H9 (cell line): ENCODE results near the gene SETD6. TPM values are rescaled to one million over a fixed set of nuclear protein-coding genes. Genes with fewer than 3 reads are reported as not detected.

Source experiments
- DNase-seq: peaks from one replicate; pipeline ENCODE4 v3.0.0-alpha.2; 2017
- H2AFZ ChIP-seq: one replicate; pipeline ENCODE4 v1.6.1; 2013; ENCODE audit warnings: mild to moderate bottlenecking, low read length, control low read depth, moderate library complexity
- H2AK5ac ChIP-seq: 2 replicates; pipeline ENCODE4 v1.6.1; 2013; ENCODE audit warnings: low read length, control low read depth, mixed read lengths; ENCODE audit not compliant: insufficient read length
- H2BK120ac ChIP-seq: one replicate; pipeline ENCODE4 v1.6.1; 2013; ENCODE audit warnings: low read depth, mild to moderate bottlenecking, low read length, control low read depth, inconsistent platforms; ENCODE audit not compliant: poor library complexity, severe bottlenecking
- H2BK12ac ChIP-seq: 2 replicates; pipeline ENCODE4 v1.6.1; 2013; ENCODE audit warnings: low read length, control low read depth, mixed read lengths, low read depth; ENCODE audit not compliant: insufficient read length
- H2BK15ac ChIP-seq: 2 replicates; pipeline ENCODE4 v1.6.1; 2013; ENCODE audit warnings: low read depth, low read length, control low read depth
- H2BK20ac ChIP-seq: one replicate; pipeline ENCODE4 v1.6.1; 2013; ENCODE audit warnings: low read depth, mild to moderate bottlenecking, low read length, control low read depth, inconsistent platforms; ENCODE audit not compliant: poor library complexity, severe bottlenecking
- H2BK5ac ChIP-seq: 2 replicates; pipeline ENCODE4 v1.6.1; 2013; ENCODE audit warnings: low read length, control low read depth, mixed read lengths; ENCODE audit not compliant: insufficient read length
- H3K14ac ChIP-seq: 2 replicates; pipeline ENCODE4 v1.6.1; 2013; ENCODE audit warnings: low read length, control low read depth; ENCODE audit not compliant: insufficient read depth
- H3K18ac ChIP-seq: 2 replicates; pipeline ENCODE4 v1.6.1; 2013; ENCODE audit warnings: low read depth, mild to moderate bottlenecking, mixed read lengths, low read length, control low read depth; ENCODE audit not compliant: insufficient read length
- H3K23ac ChIP-seq: 2 replicates; pipeline ENCODE4 v1.6.1; 2013; ENCODE audit warnings: low read length, control low read depth, mixed read lengths, low read depth; ENCODE audit not compliant: insufficient read length
- H3K23me2 ChIP-seq: 2 replicates; pipeline ENCODE4 v1.6.1; 2013; ENCODE audit warnings: low read depth, mild to moderate bottlenecking, mixed read lengths, low read length, control low read depth; ENCODE audit not compliant: insufficient read length, poor library complexity, severe bottlenecking
- H3K27ac ChIP-seq: 2 replicates; pipeline ENCODE4 v1.5.1; 2013; ENCODE audit warnings: low read length, control low read depth, mixed read lengths, low read depth; ENCODE audit not compliant: insufficient read length
- H3K27me3 ChIP-seq: 2 replicates; pipeline ENCODE4 v1.6.1; 2013; ENCODE audit warnings: low read length, control low read depth, inconsistent platforms; ENCODE audit not compliant: insufficient read depth
- H3K4ac ChIP-seq: 2 replicates; pipeline ENCODE4 v1.6.1; 2013; ENCODE audit warnings: low read depth, mild to moderate bottlenecking, control low read depth, inconsistent platforms, low read length, moderate library complexity
- H3K4me1 ChIP-seq: 2 replicates; pipeline ENCODE4 v1.6.1; 2013; ENCODE audit warnings: low read length, control low read depth, inconsistent platforms; ENCODE audit not compliant: insufficient read depth
- H3K4me2 ChIP-seq: 2 replicates; pipeline ENCODE4 v1.6.1; 2013; ENCODE audit warnings: low read length, control low read depth, mixed read lengths; ENCODE audit not compliant: insufficient read length, insufficient read depth
- H3K56ac ChIP-seq: 2 replicates; pipeline ENCODE4 v1.6.1; 2013; ENCODE audit warnings: low read depth, mild to moderate bottlenecking, mixed read lengths, low read length, control low read depth; ENCODE audit not compliant: insufficient read length
- H3K79me1 ChIP-seq: 2 replicates; pipeline ENCODE4 v1.6.1; 2013; ENCODE audit warnings: low read depth, mild to moderate bottlenecking, moderate library complexity, low read length, control low read depth, inconsistent platforms; ENCODE audit not compliant: insufficient read depth, poor library complexity, severe bottlenecking
- H3K79me2 ChIP-seq: 2 replicates; pipeline ENCODE4 v1.6.1; 2013; ENCODE audit warnings: low read length, control low read depth, inconsistent platforms; ENCODE audit not compliant: insufficient read depth
- H3K9ac ChIP-seq: 2 replicates; pipeline ENCODE4 v1.6.1; 2013; ENCODE audit warnings: low read length, control low read depth, mixed read lengths; ENCODE audit not compliant: insufficient read length; ENCODE audit errors: extremely low read depth
- H3K9me3 ChIP-seq: one replicate; pipeline ENCODE4 v1.6.1; 2013; ENCODE audit warnings: low read depth, low read length, inconsistent platforms; ENCODE audit not compliant: control insufficient read depth
- H3T11ph ChIP-seq: one replicate; pipeline ENCODE4 v1.6.1; 2013; ENCODE audit warnings: mild to moderate bottlenecking, low read length, control low read depth, inconsistent platforms
- H4K20me1 ChIP-seq: one replicate; pipeline ENCODE4 v1.6.1; 2013; ENCODE audit not compliant: control insufficient read depth, insufficient read length, insufficient read depth
- H4K5ac ChIP-seq: 2 replicates; pipeline ENCODE4 v1.6.1; 2013; ENCODE audit warnings: low read depth, mild to moderate bottlenecking, mixed read lengths, low read length, control low read depth; ENCODE audit not compliant: insufficient read length
- H4K8ac ChIP-seq: replicated peaks from 2 replicates; pipeline ENCODE4 v1.6.1; 2013; ENCODE audit warnings: low read length, control low read depth, mixed read lengths, low read depth; ENCODE audit not compliant: insufficient read length
- H4K91ac ChIP-seq: 2 replicates; pipeline ENCODE4 v1.6.1; 2013; ENCODE audit warnings: low read depth, mild to moderate bottlenecking, moderate library complexity, mixed read lengths, low read length, control low read depth; ENCODE audit not compliant: insufficient read length
- H3K27ac Mint-ChIP-seq, 3 experiments: 2 replicates in 2 of 3; 3 replicates in 1 of 3; pipeline ENCODE4 v1.8.0; 2020 to 2021; ENCODE audit warnings: mixed read lengths in 3 of 3, mild to moderate bottlenecking in 1 of 3, moderate library complexity in 1 of 3
- H3K27me3 Mint-ChIP-seq: 2 replicates; pipeline ENCODE4 v1.8.0; 2021; ENCODE audit warnings: low read depth, mild to moderate bottlenecking, moderate library complexity, mixed read lengths
- H3K36me3 Mint-ChIP-seq, 3 experiments: 2 replicates in 2 of 3; 3 replicates in 1 of 3; pipeline ENCODE4 v1.8.0; 2020 to 2021; ENCODE audit warnings: low read depth in 3 of 3, mixed read lengths in 3 of 3; ENCODE audit not compliant: insufficient read depth in 1 of 3
- H3K4me1 Mint-ChIP-seq, 2 experiments: 2 replicates each; pipeline ENCODE4 v1.8.0; 2020; ENCODE audit warnings: mixed read lengths in 2 of 2
- H3K4me3 Mint-ChIP-seq, 2 experiments: 2 replicates in 1 of 2; 3 replicates in 1 of 2; pipeline ENCODE4 v1.8.0; 2020 to 2021; ENCODE audit warnings: mild to moderate bottlenecking in 2 of 2, mixed read lengths in 2 of 2, moderate library complexity in 1 of 2
- H3K9me3 Mint-ChIP-seq, 2 experiments: 2 replicates in 1 of 2; 3 replicates in 1 of 2; pipeline ENCODE4 v1.8.0; 2020; ENCODE audit warnings: mild to moderate bottlenecking in 2 of 2, mixed read lengths in 2 of 2, moderate library complexity in 1 of 2
- CTCF ChIP-seq: fragments of 200-600 bp; sonication (generic); conservative IDR thresholded peaks from 3 replicates; pipeline ENCODE4 v1.8.0; 2021; ENCODE audit warnings: antibody characterized with exemption, mild to moderate bottlenecking
- WGBS: extraction: QIAGEN DNeasy Blood & Tissue Kit; methylation state at CpG from one replicate; pipeline ENCODE4 v1.1.7; 2013; ENCODE audit warnings: missing lambda C conversion rate, low lambda C conversion rate, mixed read lengths; ENCODE audit not compliant: insufficient read length; ENCODE audit errors: extremely low coverage; 5-methylcytosine and 5-hydroxymethylcytosine counted together
- total RNA-seq: library from RNA; stranded (reverse); gene quantifications from 2 replicates; pipeline ENCODE4 v1.2.1, GENCODE V29; 2021

Gene SETD6
- total RNA-seq, 1 experiment from 2014 or later = 55.6 TPM

DNA sequence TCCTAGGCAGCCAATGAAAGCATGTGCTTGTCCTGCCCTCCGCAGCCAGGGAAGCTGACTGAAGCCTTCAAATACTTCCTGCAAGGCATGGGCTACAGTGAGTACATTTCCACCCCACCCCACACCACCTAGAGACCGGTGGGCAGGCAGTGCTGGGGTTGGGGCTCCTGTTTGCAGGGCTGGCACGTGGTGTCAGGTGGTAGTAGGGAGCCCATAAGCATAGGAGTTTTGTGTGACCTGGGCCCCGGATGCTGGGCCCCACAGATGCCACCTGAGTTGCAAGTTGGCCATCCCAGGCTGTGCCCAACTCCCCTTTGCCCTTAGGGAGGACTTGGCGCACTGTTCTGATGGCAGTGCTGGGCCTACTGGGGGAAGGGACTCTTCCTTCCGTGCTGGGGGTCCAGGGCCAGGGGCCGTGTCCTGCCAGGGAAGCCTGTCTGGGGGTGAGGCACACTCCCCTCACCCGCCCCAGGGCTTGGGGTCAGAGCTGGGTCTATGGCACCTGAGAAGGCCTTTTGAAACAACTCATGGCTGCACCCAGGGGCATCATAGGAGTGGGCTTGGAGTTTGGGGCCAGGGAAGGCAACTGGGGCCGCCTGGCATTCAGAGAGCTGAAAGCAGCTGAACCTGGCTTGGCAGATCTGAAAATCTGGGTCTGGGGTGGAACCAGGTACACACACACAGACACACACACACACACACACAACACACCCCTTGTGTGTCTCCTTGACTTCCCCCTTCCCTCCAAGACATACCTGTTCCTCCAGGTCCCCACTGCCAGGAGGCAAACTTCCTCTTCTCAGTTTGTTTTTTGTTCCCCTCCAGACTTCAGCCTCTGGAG lies 5.8 kb upstream of the SETD6 start:
- no peak overlapping the region for H2BK120ac ChIP-seq
- H4K20me1 ChIP-seq = no peaks in the 10 kb centered on the region

More for the DNA sequence above, 5.8 kb upstream of the SETD6 start:
- Histone ChIP-seq H2AFZ (no peak overlapping the region), H3K9ac (no peak overlapping the region), H4K5ac (no peak overlapping the region), H2BK20ac (no peak overlapping the region), H4K8ac (no peak overlapping the region), H3K56ac (no peak overlapping the region), H3K14ac (no peak overlapping the region), H3K9me3 (no peaks in the 10 kb centered on the region), H2BK12ac (no peak overlapping the region), H2AK5ac (no peak overlapping the region), H4K91ac (no peak overlapping the region), H3K4me1 (no peaks in the 10 kb centered on the region), H3K79me1 (no peaks in the 10 kb centered on the region), H3K4ac (no peak overlapping the region), H3K79me2 (no peaks in the 10 kb centered on the region), H3K23me2 (no peaks in the 10 kb centered on the region), H3T11ph (no peak overlapping the region), H2BK15ac (no peak overlapping the region), H3K23ac (no peak overlapping the region), H3K4me2 (no peak overlapping the region), H3K27ac (no peak overlapping the region), H2BK5ac (no peak overlapping the region), H3K27me3 (no peaks in the 10 kb centered on the region), H3K18ac (no peak overlapping the region)
- WGBS = no CpG with 5 or more reads among the region's 9 CpGs
- H3K27me3 Mint-ChIP-seq = no peaks in the 10 kb centered on the region
- no peak overlapping the region; a peak in 2 of 7 replicates for H3K27ac Mint-ChIP-seq
- no peak for TF ChIP-seq CTCF
- no peaks in the 10 kb centered on the region for H3K9me3 Mint-ChIP-seq
- peaks cover 6 to 12% of the 10 kb centered on the region in 2 experiments for H3K4me1 Mint-ChIP-seq
- H3K4me3 Mint-ChIP-seq = no peak overlapping the region; a peak in 1 of 5 replicates
- no peak for DNase-seq
- peaks cover 9 to 27% (median 11%) of the 10 kb centered on the region in 3 experiments for H3K36me3 Mint-ChIP-seq
